A172 (cell line): ENCODE results near the gene PRM2. TPM values are rescaled to one million over a fixed set of nuclear protein-coding genes. Genes with fewer than 3 reads are reported as not detected.
"Not testable (repeated sequence)": the region's sequence is repeated elsewhere in the genome, so short reads cannot be mapped to it uniquely, and the experiment has no call there.

ENCODE experiments used
- DNase-seq: peaks from one replicate; pipeline ENCODE4 v3.0.0-alpha.2; 2015; ENCODE audit warnings: low spot score
- total RNA-seq: library from RNA; depleted of rRNA; stranded (reverse); fragments of >200 nt; shearing (Covaris generic); gene quantifications from 2 replicates; pipeline ENCODE4 v1.2.3, GENCODE V29; 2014

The PRM2 gene
- total RNA-seq, 1 experiment from 2014 or later, result not detected

- DNase-seq, result not testable (repeated sequence)
Measured at GRCh38 chr16:11289696-11290095, 13.4 kb upstream of the PRM2 start.

GRCh38 chr16:11289202-11289601 is 12.9 kb upstream of the PRM2 start:
- DNase-seq, result no peak

- no peak for DNase-seq
Measured at GRCh38 chr16:11285842-11286241, 9.6 kb upstream of the PRM2 start.

- no peak for DNase-seq
Measured at GRCh38 chr16:11283820-11284248, 7.6 kb upstream of the PRM2 start.

- no peak for DNase-seq
Measured at GRCh38 chr16:11280616-11281522, 4.6 kb upstream of the PRM2 start, which contains the start of gene PRM1. TSS of gene PRM1 (minus strand) at chr16:11281330. CDS start at chr16:11281238, 92 bp downstream.

- no peak for DNase-seq
Measured at GRCh38 chr16:11278681-11279628, 2.7 kb upstream of the PRM2 start.

GRCh38 chr16:11277607-11278337 is 1.5 kb upstream of the PRM2 start:
- DNase-seq, result no peak

- no peak for DNase-seq
Measured at GRCh38 chr16:11276896-11277593, 765 bp upstream of the PRM2 start.

GRCh38 chr16:11274964-11275363 is 1.3 kb downstream of the PRM2 start:
- DNase-seq, result no peak

GRCh38 chr16:11273721-11274324 is 2.5 kb downstream of the PRM2 start:
- DNase-seq, result no peak

GRCh38 chr16:11272921-11273720 is 3.2 kb downstream of the PRM2 start, which contains the start of gene PRM3:
TSS of gene PRM3 (minus strand) at chr16:11273629. CDS start at chr16:11273595, 34 bp downstream.
- no peak for DNase-seq

- DNase-seq, result no peak
Measured at GRCh38 chr16:11272484-11272883, 3.8 kb downstream of the PRM2 start.

- no peak for DNase-seq
Measured at GRCh38 chr16:11271610-11272009, 4.7 kb downstream of the PRM2 start.

- no peak for DNase-seq
Measured at GRCh38 chr16:11270602-11271162, 5.6 kb downstream of the PRM2 start.

GRCh38 chr16:11268921-11269375 is 7.3 kb downstream of the PRM2 start, which contains the start of gene TNP2:
TSS of gene TNP2 (minus strand) at chr16:11269325. CDS start at chr16:11269262, 63 bp downstream.
- DNase-seq, result no peak

- no peak for DNase-seq
Measured at GRCh38 chr16:11265124-11265523, 11.2 kb downstream of the PRM2 start.

- DNase-seq, result no peak
Measured at GRCh38 chr16:11264155-11264832, 12.0 kb downstream of the PRM2 start.

GRCh38 chr16:11263737-11264136 is 12.5 kb downstream of the PRM2 start:
- no peak for DNase-seq
